Mucosa of gallbladder (tissue), 1 donor: Measurements from ENCODE around the gene PSTPIP2. TPM values are rescaled to one million over a fixed set of nuclear protein-coding genes. Genes with fewer than 3 reads are reported as not detected.

Experiments used
- total RNA-seq: library from RNA; stranded (reverse); gene quantifications from one replicate; pipeline ENCODE4 v1.2.1, GENCODE V29; 2021
- donor health status: DM: no; HTN: no; CAD: no.

PSTPIP2 gene
- total RNA-seq, 1 donor from 2014 or later: 7.0 TPM

Other genes with a start within 250 kb of the PSTPIP2 start
- 4.7 TPM for gene SIGLEC15, start 246.6 kb downstream of the PSTPIP2 start, total RNA-seq
- gene EPG5, start 104.9 kb downstream of the PSTPIP2 start, total RNA-seq: 25.7 TPM
- 378 TPM for gene ATP5F1A, start 26.0 kb upstream of the PSTPIP2 start, total RNA-seq
- gene HAUS1, start 32.1 kb upstream of the PSTPIP2 start, total RNA-seq: 14.4 TPM